GM12878 (cell line): ENCODE measurements around the gene STXBP5. TPM values are rescaled to one million over a fixed set of nuclear protein-coding genes. Genes with fewer than 3 reads are reported as not detected.

Source experiments
- ATAC-seq: fragments of 200-7000 bp; cut with Tn5 transposase; 3 replicates; pipeline ENCODE4 v1.9.1; 2020; ENCODE audit warnings: mild to moderate bottlenecking, moderate library complexity
- BruUV-seq: library from RNA; stranded (reverse); fragments of 400-500 nt; replicated peaks from 2 replicates; lab custom pipeline; 2021; lab: Mats Ljungman, UMichigan
- CTCF ChIA-PET: fragments of 300-600 bp; sonication (Branson Sonifier 250); formaldehyde crosslinking; extraction: SDS; loops from one replicate; lab custom pipeline; 2021; ENCODE audit warnings: inconsistent platforms; lab: Yijun Ruan, JAX
- POLR2A ChIA-PET: fragments of 350-600 bp; formaldehyde crosslinking; extraction: SDS; loops from one replicate; lab custom pipeline; 2021; ENCODE audit warnings: inconsistent platforms; lab: Charles Lee
- RAD21 ChIA-PET: fragments of 300-600 bp; sonication (Branson Sonifier 250); formaldehyde crosslinking; loops from one replicate; lab custom pipeline; 2023; ENCODE audit warnings: antibody characterized with exemption; ENCODE audit not compliant: unreplicated experiment; lab: Charles Lee
- SMC1A ChIA-PET: fragments of 300-600 bp; sonication (Branson Sonifier 250); formaldehyde crosslinking; loops from one replicate; lab custom pipeline; 2023; ENCODE audit not compliant: unreplicated experiment, uncharacterized antibody; lab: Charles Lee
- DNase-seq: peaks from one replicate; pipeline ENCODE4 v3.0.0-alpha.2; 2011; ENCODE audit warnings: low read depth, low spot score
- FAIRE-seq: peaks from 3 replicates; lab custom pipeline; 2011; peaks lifted over from hg19 to GRCh38; lab: Jason Lieb, UNC
- H2AFZ ChIP-seq: 2 replicates; pipeline ENCODE4 v1.6.0; 2011; ENCODE audit warnings: low read depth, low read length, control low read depth; ENCODE audit not compliant: control insufficient read depth
- H3K27ac ChIP-seq: 2 replicates; pipeline ENCODE4 v1.5.1; 2011; ENCODE audit warnings: control low read depth; ENCODE audit not compliant: control insufficient read depth, insufficient read depth
- H3K27me3 ChIP-seq, 2 experiments: replicated peaks in 1 of 2; 2 replicates each; pipeline versions ENCODE4 v1.6.0 to v1.6.1; 2011; ENCODE audit warnings: low read length in 1 of 2; ENCODE audit not compliant: control insufficient read depth in 2 of 2, insufficient read depth in 2 of 2
- H3K36me3 ChIP-seq, 2 experiments: 2 replicates each; pipeline ENCODE4 v1.5.1; 2011; ENCODE audit warnings: low read length in 1 of 2; ENCODE audit not compliant: control insufficient read depth in 2 of 2, insufficient read depth in 2 of 2
- H3K4me1 ChIP-seq: 2 replicates; pipeline ENCODE4 v1.6.1; 2011; ENCODE audit warnings: mild to moderate bottlenecking, low read length, moderate library complexity, mixed read lengths; ENCODE audit not compliant: control insufficient read depth, insufficient read depth
- H3K4me2 ChIP-seq: 2 replicates; pipeline ENCODE4 v1.6.0; 2011; ENCODE audit warnings: control low read depth; ENCODE audit not compliant: control insufficient read depth, insufficient read depth
- H3K4me3 ChIP-seq: fragments of 200-600 bp; sonication (generic); 2 replicates; pipeline ENCODE4 v1.5.1; 2016
- H3K79me2 ChIP-seq: 2 replicates; pipeline ENCODE4 v1.6.0; 2011; ENCODE audit warnings: low read length; ENCODE audit not compliant: control insufficient read depth, insufficient read depth
- H3K9ac ChIP-seq: 2 replicates; pipeline ENCODE4 v1.8.0; 2011; ENCODE audit warnings: low read length, control low read depth, mixed read lengths; ENCODE audit not compliant: control insufficient read depth, insufficient read depth
- H3K9me3 ChIP-seq: replicated peaks from 3 replicates; pipeline ENCODE4 v1.5.1; 2011; ENCODE audit warnings: mild to moderate bottlenecking, low read length; ENCODE audit not compliant: control insufficient read depth, insufficient read depth
- H4K20me1 ChIP-seq: 2 replicates; pipeline ENCODE4 v1.6.0; 2011; ENCODE audit not compliant: control insufficient read depth, insufficient read depth
- BCL11A ChIP-seq: IDR thresholded peaks from 2 replicates; pipeline ENCODE4 v1.6.1; 2011; ENCODE audit warnings: low read depth, low read length
- CTCF ChIP-seq, 3 experiments: IDR thresholded peaks in 2 of 3; conservative IDR thresholded peaks in 1 of 3; 2 replicates each; pipeline ENCODE4 v1.5.1; 2011; ENCODE audit warnings: low read depth in 3 of 3, low read length in 3 of 3, mild to moderate bottlenecking in 3 of 3, control low read depth in 2 of 3, moderate library complexity in 2 of 3, inconsistent platforms in 1 of 3, mixed read lengths in 1 of 3; ENCODE audit not compliant: control insufficient read depth in 2 of 3, insufficient read depth in 1 of 3; ENCODE audit errors: extremely low read depth in 1 of 3
- EGR1 ChIP-seq, 2 experiments: IDR thresholded peaks; 1 replicate in 1 of 2; 2 replicates in 1 of 2; pipeline ENCODE4 v1.6.1; 2011 to 2012; ENCODE audit warnings: low read depth in 2 of 2, low read length in 2 of 2, borderline replicate concordance in 1 of 2, mild to moderate bottlenecking in 1 of 2, moderate library complexity in 1 of 2
- POLR2AphosphoS2 ChIP-seq: IDR thresholded peaks from 2 replicates; pipeline ENCODE4 v1.6.1; 2011; ENCODE audit warnings: low read depth, mild to moderate bottlenecking, low read length, improper control_type of control experiment, moderate library complexity
- PRDM15 ChIP-seq: fragments of 450-650 bp; formaldehyde crosslinking; IDR thresholded peaks from 2 replicates; pipeline ENCODE4 v1.4.0; 2020; ENCODE audit warnings: mild to moderate bottlenecking, moderate library complexity
- RAD21 ChIP-seq: IDR thresholded peaks from 2 replicates; pipeline ENCODE4 v1.6.1; 2011; ENCODE audit warnings: mild to moderate bottlenecking, low read depth, low read length, moderate library complexity; ENCODE audit not compliant: insufficient read depth
- SIX5 ChIP-seq: IDR thresholded peaks from 2 replicates; pipeline ENCODE4 v1.6.1; 2011; ENCODE audit warnings: mild to moderate bottlenecking, low read depth, low read length, moderate library complexity; ENCODE audit not compliant: severe bottlenecking
- SMARCA5 ChIP-seq: fragments of 450-650 bp; IDR thresholded peaks from 2 replicates; pipeline ENCODE4 v1.6.1; 2017; ENCODE audit warnings: mild to moderate bottlenecking
- ZNF687 ChIP-seq: fragments of 450-650 bp; IDR thresholded peaks from 2 replicates; pipeline ENCODE4 v1.6.1; 2017; ENCODE audit warnings: mild to moderate bottlenecking, moderate library complexity
- WGBS: methylation state at CpG from one replicate; pipeline ENCODE4 v1.1.6; 2016; ENCODE audit warnings: low lambda C conversion rate; ENCODE audit not compliant: insufficient replicate concordance, insufficient coverage; ENCODE audit errors: missing lambda C conversion rate; 5-methylcytosine and 5-hydroxymethylcytosine counted together
- in situ Hi-C: fragments of 300-500 bp; cut with MboI; formaldehyde crosslinking; loops from 9 replicates; pipeline ENCODE4 v1.14.3; 2018; ENCODE audit warnings: mixed read lengths
- intact Hi-C: fragments of 100-400 bp; cut with micrococcal nuclease; formaldehyde crosslinking; loops from one replicate; pipeline ENCODE4 v1.14.2; 2022; ENCODE audit not compliant: unreplicated experiment
- polyA plus RNA-seq, 11 experiments: library from polyadenylated mRNA; depleted of rRNA in 4 of 11; unstranded in 6 of 11; stranded (reverse) in 5 of 11; fragments of >200 nt; fragmentation: Nextera tagmentation in 4 of 11; fragmentation: Illumina TruSeq in 1 of 11; extraction: Ambion mirVana in 4 of 11; extraction: Trizol in 1 of 11; gene quantifications; 1 replicate in 1 of 11; 2 replicates in 10 of 11; pipeline versions ENCODE4 v1.2.1 to v1.2.3, GENCODE V29; 2011 to 2016; ENCODE audit warnings: inconsistent platforms in 2 of 11, missing spikeins in 2 of 11, low read depth in 1 of 11
- total RNA-seq, 4 experiments: library from RNA; depleted of rRNA in 3 of 4; stranded (reverse); fragments of >200 nt in 3 of 4; fragmentation: Illumina TruSeq in 1 of 4; extraction: Trizol in 1 of 4; gene quantifications; 2 replicates each; pipeline versions ENCODE4 v1.2.1 to v1.2.3, GENCODE V29; 2013 to 2021

The STXBP5 gene
- total and polyA plus RNA-seq, 10 of the 15 experiments (the other 5 are each of a cell fraction or from before 2014, with no cell fraction given): 1.4 to 13.2 (median 8.4) TPM

- CTCF ChIA-PET: no interaction called here
- H3K9me3 ChIP-seq: no peaks in the 10 kb centered on the region
- TF ChIP-seq POLR2AphosphoS2 (no peak), ZNF687 (no peak), EGR1 (IDR thresholded peaks at IDR 0.05; ENCODE audit: borderline replicate concordance in 1 of 2, low read depth in 2 of 2, low read length in 2 of 2) (no peak), SMARCA5 (no peak), SIX5 (no peak), BCL11A (no peak), CTCF (IDR thresholded peaks at IDR 0.05 in 2 of 3, conservative IDR thresholded peaks at IDR 0.05 in 1 of 3; ENCODE audit: control insufficient read depth in 2 of 3, extremely low read depth in 1 of 3, insufficient read depth in 1 of 3, low read depth in 3 of 3, low read length in 3 of 3) (no peak), RAD21 (no peak), PRDM15 (CRISPR knock-in tag) (no peak)
- BruUV-seq: no TSS peak
- H3K9ac ChIP-seq: no peak overlapping the region
- H2AFZ ChIP-seq: no peak overlapping the region
- no peak for ATAC-seq
- H3K36me3 ChIP-seq: no peaks in the 10 kb centered on the region
- H3K27ac ChIP-seq: no peak overlapping the region
- in situ Hi-C loops: no loop called here
- no peak overlapping the region for H3K4me3 ChIP-seq
- H3K4me1 ChIP-seq: no peaks in the 10 kb centered on the region
- no peak overlapping the region for H3K4me2 ChIP-seq
- no peak for FAIRE-seq
- DNase-seq: no peak
- POLR2A ChIA-PET: no interaction called here
- RAD21 ChIA-PET: no interaction called here
- intact Hi-C loops: no loop called here
- H4K20me1 ChIP-seq: no peaks in the 10 kb centered on the region
- SMC1A ChIA-PET: no interaction called here
- H3K27me3 ChIP-seq: peaks cover 0 to 2% of the 10 kb centered on the region in 2 experiments; a peak in 1 of 4 replicates
- WGBS: 35% methylated on average over 2 of the region's 2 CpGs
- H3K79me2 ChIP-seq: no peaks in the 10 kb centered on the region
Measured at GRCh38 chr6:147158881-147159280, 45.3 kb upstream of the STXBP5 start.
